SU-DHL-6 (cell line): Measurements from ENCODE around the gene TLDC2.

Experiments
- EZH2phosphoT487 ChIP-seq: fragments of 200-600 bp; sonication (generic), shearing (Covaris generic); conservative IDR thresholded peaks from 2 replicates; pipeline ENCODE4 v1.6.1; 2018; ENCODE audit warnings: mild to moderate bottlenecking, antibody characterized with exemption, low read length, moderate library complexity, mixed read lengths
- TF ChIP-seq, protein P1 (sequence below): fragments of 200-600 bp; sonication (generic); IDR thresholded peaks from one replicate; pipeline ENCODE4 v1.5.1; 2017; ENCODE audit warnings: antibody characterized with exemption, mild to moderate bottlenecking, low read length, moderate library complexity; ENCODE audit not compliant: insufficient read depth, poor library complexity, severe bottlenecking

DNA sequence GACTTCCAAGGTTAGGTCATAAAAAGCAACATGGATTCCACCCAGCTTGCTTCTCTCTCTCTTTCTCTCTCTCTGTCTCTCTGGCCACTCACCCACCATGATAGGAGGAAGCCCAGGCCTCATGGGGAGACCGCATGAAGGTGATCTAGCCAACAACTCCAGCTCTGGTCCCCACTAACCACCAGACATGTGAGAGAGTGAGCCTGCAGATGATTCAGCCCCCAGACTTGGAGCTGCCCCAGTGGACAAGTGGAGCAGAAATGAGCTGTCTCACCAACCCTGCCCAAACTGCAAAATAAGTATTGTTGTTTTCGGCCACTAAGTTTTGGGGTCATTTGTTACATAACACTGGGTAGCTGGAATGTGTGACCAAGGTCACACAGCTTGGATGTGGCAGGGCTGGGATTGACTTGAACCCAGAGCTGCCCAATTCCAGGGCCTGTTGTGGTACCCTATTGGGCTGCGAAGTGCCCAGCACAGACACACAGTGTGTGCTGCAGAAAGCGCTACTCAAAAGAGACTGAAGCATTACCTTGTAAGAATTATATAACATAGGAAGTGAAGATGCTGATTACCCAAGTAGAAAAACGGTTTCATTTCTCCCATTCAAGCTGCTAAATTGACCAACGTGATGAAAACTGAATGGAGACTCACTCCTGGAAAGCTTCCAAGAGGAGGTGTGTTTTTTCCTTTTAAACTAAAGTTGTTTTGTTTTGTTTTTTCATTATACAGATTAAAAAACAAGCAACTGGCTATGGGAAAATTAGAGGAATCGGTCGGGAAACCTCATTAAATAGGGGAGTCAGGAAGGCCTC is 9.1 kb upstream of the TLDC2 start:
- TF ChIP-seq, protein P1, sequence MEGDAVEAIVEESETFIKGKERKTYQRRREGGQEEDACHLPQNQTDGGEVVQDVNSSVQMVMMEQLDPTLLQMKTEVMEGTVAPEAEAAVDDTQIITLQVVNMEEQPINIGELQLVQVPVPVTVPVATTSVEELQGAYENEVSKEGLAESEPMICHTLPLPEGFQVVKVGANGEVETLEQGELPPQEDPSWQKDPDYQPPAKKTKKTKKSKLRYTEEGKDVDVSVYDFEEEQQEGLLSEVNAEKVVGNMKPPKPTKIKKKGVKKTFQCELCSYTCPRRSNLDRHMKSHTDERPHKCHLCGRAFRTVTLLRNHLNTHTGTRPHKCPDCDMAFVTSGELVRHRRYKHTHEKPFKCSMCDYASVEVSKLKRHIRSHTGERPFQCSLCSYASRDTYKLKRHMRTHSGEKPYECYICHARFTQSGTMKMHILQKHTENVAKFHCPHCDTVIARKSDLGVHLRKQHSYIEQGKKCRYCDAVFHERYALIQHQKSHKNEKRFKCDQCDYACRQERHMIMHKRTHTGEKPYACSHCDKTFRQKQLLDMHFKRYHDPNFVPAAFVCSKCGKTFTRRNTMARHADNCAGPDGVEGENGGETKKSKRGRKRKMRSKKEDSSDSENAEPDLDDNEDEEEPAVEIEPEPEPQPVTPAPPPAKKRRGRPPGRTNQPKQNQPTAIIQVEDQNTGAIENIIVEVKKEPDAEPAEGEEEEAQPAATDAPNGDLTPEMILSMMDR, result no peak
- TF ChIP-seq EZH2phosphoT487, result no peak
